A549 (cell line): ENCODE measurements around the gene TNFAIP6. TPM values are rescaled to one million over a fixed set of nuclear protein-coding genes. Genes with fewer than 3 reads are reported as not detected.

Experiments used
- ATAC-seq, 2 experiments: fragments of 200-7000 bp in 1 of 2; fragments of >200 bp in 1 of 2; cut with Nextera tagmentation in 1 of 2; cut with Tn5 transposase in 1 of 2; 3 replicates each; pipeline versions ENCODE4 v1.8.0 to v1.9.1; 2018 to 2020; ENCODE audit warnings: mild to moderate bottlenecking in 1 of 2, moderate library complexity in 1 of 2
- CTCF ChIA-PET: fragments of 300-600 bp; sonication (Branson Sonifier 250); formaldehyde crosslinking; extraction: SDS; loops from one replicate; lab custom pipeline; 2021; ENCODE audit warnings: antibody characterized with exemption, inconsistent platforms; lab: Yijun Ruan, JAX
- POLR2A ChIA-PET: fragments of 350-600 bp; formaldehyde crosslinking; extraction: SDS; loops from one replicate; lab custom pipeline; 2021; ENCODE audit warnings: antibody characterized with exemption, inconsistent platforms; lab: Yijun Ruan, JAX
- DNase-seq, 2 experiments: peaks; one replicate each; pipeline versions ENCODE4 v3.0.0 to v3.0.0-alpha.2; 2011 to 2016; ENCODE audit warnings: low read depth in 1 of 2, low spot score in 1 of 2
- FAIRE-seq: peaks from 2 replicates; lab custom pipeline; 2011; peaks lifted over from hg19 to GRCh38; lab: Jason Lieb, UNC
- H3K27ac ChIP-seq, 2 experiments: fragments of >200 bp; sonication (Bioruptor Twin); formaldehyde crosslinking; 3 replicates each; pipeline ENCODE4 v1.5.1; 2016 to 2017
- H3K4me1 ChIP-seq: fragments of >200 bp; sonication (Bioruptor Twin); formaldehyde crosslinking; 3 replicates; pipeline ENCODE4 v1.6.1; 2016
- H3K4me2 ChIP-seq: fragments of >200 bp; sonication (Bioruptor Twin); formaldehyde crosslinking; 3 replicates; pipeline ENCODE4 v1.6.1; 2016
- H3K4me3 ChIP-seq: fragments of >200 bp; sonication (Bioruptor Twin); formaldehyde crosslinking; 3 replicates; pipeline ENCODE4 v1.5.1; 2016
- H3K9me3 ChIP-seq: fragments of >200 bp; sonication (Bioruptor Twin); formaldehyde crosslinking; 3 replicates; pipeline ENCODE4 v1.6.1; 2016
- CBX8 ChIP-seq: fragments of 200-600 bp; sonication (generic); IDR thresholded peaks from 2 replicates; pipeline ENCODE4 v1.6.1; 2016
- CEBPB ChIP-seq, 2 experiments: fragments of >200 bp in 1 of 2; sonication (Bioruptor Twin) in 1 of 2; formaldehyde crosslinking in 1 of 2; IDR thresholded peaks; 2 replicates each; pipeline ENCODE4 v1.6.1; 2012 to 2016
- EHMT2 ChIP-seq: fragments of 200-600 bp; sonication (generic); IDR thresholded peaks from 2 replicates; pipeline ENCODE4 v1.6.1; 2016; ENCODE audit warnings: antibody characterized with exemption, low read depth, mild to moderate bottlenecking, moderate library complexity
- HDAC2 ChIP-seq: fragments of 200-600 bp; sonication (generic); IDR thresholded peaks from 2 replicates; pipeline ENCODE4 v1.6.1; 2016
- HEYL ChIP-seq: fragments of 250-450 bp; sonication (Bioruptor Pico); IDR thresholded peaks from 2 replicates; pipeline ENCODE4 v1.8.0; 2021; ENCODE audit warnings: mild to moderate bottlenecking, moderate library complexity
- HOXB5 ChIP-seq: fragments of 250-450 bp; sonication (Bioruptor Pico); IDR thresholded peaks from 2 replicates; pipeline ENCODE4 v1.5.0; 2020; ENCODE audit warnings: mild to moderate bottlenecking, moderate library complexity
- JUNB ChIP-seq: fragments of >200 bp; sonication (Bioruptor Twin); formaldehyde crosslinking; IDR thresholded peaks from 2 replicates; pipeline ENCODE4 v1.6.1; 2016
- MAFK ChIP-seq: fragments of 450-650 bp; IDR thresholded peaks from 2 replicates; pipeline ENCODE4 v1.6.1; 2014; ENCODE audit not compliant: partially characterized antibody
- MAZ ChIP-seq: fragments of 150-350 bp; IDR thresholded peaks from 2 replicates; pipeline ENCODE4 v1.6.1; 2014; ENCODE audit warnings: antibody characterized with exemption, low read depth, low read length, borderline replicate concordance
- NFE2L2 ChIP-seq: fragments of 150-350 bp; conservative IDR thresholded peaks from 2 replicates; pipeline ENCODE4 v1.6.1; 2014; ENCODE audit warnings: low read length
- NR3C1 ChIP-seq: fragments of >200 bp; sonication (Bioruptor Twin); formaldehyde crosslinking; IDR thresholded peaks from 3 replicates; pipeline ENCODE4 v1.6.1; 2017
- POLR2A ChIP-seq: IDR thresholded peaks from 2 replicates; pipeline ENCODE4 v1.6.1; 2012; ENCODE audit warnings: mild to moderate bottlenecking, low read length
- SMC3 ChIP-seq: fragments of >200 bp; sonication (Bioruptor Twin); formaldehyde crosslinking; IDR thresholded peaks from 3 replicates; pipeline ENCODE4 v1.6.1; 2018; ENCODE audit warnings: inconsistent platforms
- ZC3H11A ChIP-seq: fragments of 450-650 bp; IDR thresholded peaks from 2 replicates; pipeline ENCODE4 v1.6.1; 2014; ENCODE audit warnings: antibody characterized with exemption, mild to moderate bottlenecking
- ZFP36 ChIP-seq: fragments of 450-650 bp; IDR thresholded peaks from 2 replicates; pipeline ENCODE4 v1.6.1; 2014; ENCODE audit warnings: borderline replicate concordance; ENCODE audit not compliant: partially characterized antibody
- ZSCAN20 ChIP-seq: fragments of 250-450 bp; sonication (Bioruptor Pico); IDR thresholded peaks from 2 replicates; pipeline ENCODE4 v1.8.0; 2022; ENCODE audit warnings: mild to moderate bottlenecking, moderate library complexity
- WGBS: methylation state at CpG from one replicate; pipeline ENCODE4 v1.1.6; 2017; ENCODE audit errors: missing lambda C conversion rate; 5-methylcytosine and 5-hydroxymethylcytosine counted together
- polyA plus RNA-seq, 4 experiments: library from polyadenylated mRNA; depleted of rRNA in 3 of 4; stranded (reverse); fragments of >200 nt; fragmentation: RNase III in 1 of 4; extraction: RNeasy Plus Mini Kit Qiagen cat#74134 plus additional on column Dnase treatment in 1 of 4; gene quantifications; 2 replicates in 3 of 4; 3 replicates in 1 of 4; pipeline ENCODE4 v1.2.3, GENCODE V29; 2011 to 2017
- TF ChIP-seq, protein P1 (sequence below): fragments of >200 bp; sonication (Bioruptor Twin); formaldehyde crosslinking; IDR thresholded peaks from 3 replicates; pipeline ENCODE4 v1.5.1; 2016
- TF ChIP-seq, protein P2 (sequence below): fragments of 200-600 bp; sonication (generic); IDR thresholded peaks from 2 replicates; pipeline ENCODE4 v1.6.1; 2016; ENCODE audit warnings: antibody characterized with exemption, mild to moderate bottlenecking, moderate library complexity
- TF ChIP-seq, protein P3 (sequence below): fragments of 250-450 bp; sonication (Bioruptor Pico); IDR thresholded peaks from 2 replicates; pipeline ENCODE4 v1.5.0; 2021; ENCODE audit warnings: mild to moderate bottlenecking, moderate library complexity, borderline replicate concordance
- TF ChIP-seq, protein P4 (sequence below): fragments of 150-350 bp; IDR thresholded peaks from 2 replicates; pipeline ENCODE4 v1.6.1; 2014; ENCODE audit warnings: low read depth, mild to moderate bottlenecking, low read length
- TF ChIP-seq, protein P5 (sequence below): IDR thresholded peaks from 2 replicates; pipeline ENCODE4 v1.6.1; 2012; ENCODE audit warnings: low read depth, borderline replicate concordance

Gene TNFAIP6
- polyA plus RNA-seq, 2 of the 4 experiments (the other 2 are of a cell fraction): 3.3 to 4.5 TPM

DNA sequence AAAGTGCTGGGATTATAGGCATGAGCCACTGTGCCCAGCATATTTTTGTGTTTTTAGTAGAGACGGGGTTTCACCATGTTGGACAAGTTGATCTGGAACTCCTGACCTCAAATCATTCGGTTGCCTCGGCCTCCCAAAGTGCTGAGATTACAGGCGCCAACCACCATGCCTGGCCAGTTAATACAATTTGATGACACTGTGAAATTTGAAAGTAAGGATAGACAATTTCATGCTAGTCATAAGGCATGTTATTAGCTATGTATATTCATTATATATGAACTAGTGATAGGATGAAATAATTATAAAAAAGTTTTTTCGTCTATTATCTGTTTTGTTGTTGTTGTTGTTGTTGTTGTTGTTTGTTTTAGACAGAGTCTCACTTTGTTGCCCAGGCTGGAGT, 43.8 kb downstream of the TNFAIP6 start:
- TF ChIP-seq JUNB: no peak
- TF ChIP-seq ZC3H11A: no peak
- TF ChIP-seq, protein P1, sequence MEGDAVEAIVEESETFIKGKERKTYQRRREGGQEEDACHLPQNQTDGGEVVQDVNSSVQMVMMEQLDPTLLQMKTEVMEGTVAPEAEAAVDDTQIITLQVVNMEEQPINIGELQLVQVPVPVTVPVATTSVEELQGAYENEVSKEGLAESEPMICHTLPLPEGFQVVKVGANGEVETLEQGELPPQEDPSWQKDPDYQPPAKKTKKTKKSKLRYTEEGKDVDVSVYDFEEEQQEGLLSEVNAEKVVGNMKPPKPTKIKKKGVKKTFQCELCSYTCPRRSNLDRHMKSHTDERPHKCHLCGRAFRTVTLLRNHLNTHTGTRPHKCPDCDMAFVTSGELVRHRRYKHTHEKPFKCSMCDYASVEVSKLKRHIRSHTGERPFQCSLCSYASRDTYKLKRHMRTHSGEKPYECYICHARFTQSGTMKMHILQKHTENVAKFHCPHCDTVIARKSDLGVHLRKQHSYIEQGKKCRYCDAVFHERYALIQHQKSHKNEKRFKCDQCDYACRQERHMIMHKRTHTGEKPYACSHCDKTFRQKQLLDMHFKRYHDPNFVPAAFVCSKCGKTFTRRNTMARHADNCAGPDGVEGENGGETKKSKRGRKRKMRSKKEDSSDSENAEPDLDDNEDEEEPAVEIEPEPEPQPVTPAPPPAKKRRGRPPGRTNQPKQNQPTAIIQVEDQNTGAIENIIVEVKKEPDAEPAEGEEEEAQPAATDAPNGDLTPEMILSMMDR: no peak
- no peak for TF ChIP-seq ZFP36
- TF ChIP-seq, protein P2, sequence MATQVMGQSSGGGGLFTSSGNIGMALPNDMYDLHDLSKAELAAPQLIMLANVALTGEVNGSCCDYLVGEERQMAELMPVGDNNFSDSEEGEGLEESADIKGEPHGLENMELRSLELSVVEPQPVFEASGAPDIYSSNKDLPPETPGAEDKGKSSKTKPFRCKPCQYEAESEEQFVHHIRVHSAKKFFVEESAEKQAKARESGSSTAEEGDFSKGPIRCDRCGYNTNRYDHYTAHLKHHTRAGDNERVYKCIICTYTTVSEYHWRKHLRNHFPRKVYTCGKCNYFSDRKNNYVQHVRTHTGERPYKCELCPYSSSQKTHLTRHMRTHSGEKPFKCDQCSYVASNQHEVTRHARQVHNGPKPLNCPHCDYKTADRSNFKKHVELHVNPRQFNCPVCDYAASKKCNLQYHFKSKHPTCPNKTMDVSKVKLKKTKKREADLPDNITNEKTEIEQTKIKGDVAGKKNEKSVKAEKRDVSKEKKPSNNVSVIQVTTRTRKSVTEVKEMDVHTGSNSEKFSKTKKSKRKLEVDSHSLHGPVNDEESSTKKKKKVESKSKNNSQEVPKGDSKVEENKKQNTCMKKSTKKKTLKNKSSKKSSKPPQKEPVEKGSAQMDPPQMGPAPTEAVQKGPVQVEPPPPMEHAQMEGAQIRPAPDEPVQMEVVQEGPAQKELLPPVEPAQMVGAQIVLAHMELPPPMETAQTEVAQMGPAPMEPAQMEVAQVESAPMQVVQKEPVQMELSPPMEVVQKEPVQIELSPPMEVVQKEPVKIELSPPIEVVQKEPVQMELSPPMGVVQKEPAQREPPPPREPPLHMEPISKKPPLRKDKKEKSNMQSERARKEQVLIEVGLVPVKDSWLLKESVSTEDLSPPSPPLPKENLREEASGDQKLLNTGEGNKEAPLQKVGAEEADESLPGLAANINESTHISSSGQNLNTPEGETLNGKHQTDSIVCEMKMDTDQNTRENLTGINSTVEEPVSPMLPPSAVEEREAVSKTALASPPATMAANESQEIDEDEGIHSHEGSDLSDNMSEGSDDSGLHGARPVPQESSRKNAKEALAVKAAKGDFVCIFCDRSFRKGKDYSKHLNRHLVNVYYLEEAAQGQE: no peak
- no peak for TF ChIP-seq NR3C1
- peak; percentile 20 for TF ChIP-seq MAFK
- FAIRE-seq: no peak
- ChIA-PET CTCF (no interaction called here), POLR2A (no interaction called here)
- Histone ChIP-seq H3K4me3 (no peak overlapping the region), H3K4me1 (no peaks in the 10 kb centered on the region), H3K4me2 (no peak overlapping the region), H3K27ac (no peak overlapping the region), H3K9me3 (no peaks in the 10 kb centered on the region)
- ATAC-seq: no peak
- 91% methylated on average over 5 of the region's 5 CpGs for WGBS
- no peak for DNase-seq

DNA sequence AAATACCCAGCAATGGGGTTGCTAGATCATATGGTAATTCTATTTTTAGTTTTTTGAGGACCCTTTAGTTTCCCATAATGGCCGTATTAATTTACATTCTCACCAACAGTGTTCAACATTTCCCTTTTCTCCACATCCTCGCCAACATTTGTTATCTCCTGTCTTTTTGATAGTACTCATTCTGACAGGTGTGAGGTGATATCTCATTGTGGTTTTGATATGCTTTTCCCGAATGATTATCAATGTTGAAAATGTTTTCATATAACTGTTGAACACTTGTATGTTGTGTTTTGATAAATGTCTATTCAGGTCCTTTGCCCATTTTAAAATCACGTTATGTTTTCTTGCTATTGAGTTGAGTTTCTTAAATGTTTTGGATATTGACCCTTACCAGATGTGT, 46.5 kb downstream of the TNFAIP6 start:
- H3K27ac ChIP-seq: no peak overlapping the region
- no peak overlapping the region for H3K4me2 ChIP-seq
- 60% methylated on average over 4 of the region's 4 CpGs for WGBS
- no peak for ATAC-seq
- CTCF ChIA-PET: interaction anchor here (0.7 kb wide), 1 partner anchor 1011 kb away, joined by 3 read pairs; no protein-coding TSS in a partner anchor
- no peak for DNase-seq
- POLR2A ChIA-PET: no interaction called here
- H3K9me3 ChIP-seq: no peaks in the 10 kb centered on the region
- no peak for FAIRE-seq
- H3K4me3 ChIP-seq: no peak overlapping the region
- H3K4me1 ChIP-seq: no peaks in the 10 kb centered on the region
- TF ChIP-seq POLR2A (no peak), ZSCAN20 (CRISPR knock-in tag) (no peak), NFE2L2 (no peak), SMC3 (no peak), MAZ (no peak), HOXB5 (CRISPR knock-in tag) (no peak), EHMT2 (no peak), CEBPB (IDR thresholded peaks at IDR 0.05) (no peak), JUNB (no peak), HDAC2 (no peak), CBX8 (no peak), HEYL (no peak)
- TF ChIP-seq, protein P3, sequence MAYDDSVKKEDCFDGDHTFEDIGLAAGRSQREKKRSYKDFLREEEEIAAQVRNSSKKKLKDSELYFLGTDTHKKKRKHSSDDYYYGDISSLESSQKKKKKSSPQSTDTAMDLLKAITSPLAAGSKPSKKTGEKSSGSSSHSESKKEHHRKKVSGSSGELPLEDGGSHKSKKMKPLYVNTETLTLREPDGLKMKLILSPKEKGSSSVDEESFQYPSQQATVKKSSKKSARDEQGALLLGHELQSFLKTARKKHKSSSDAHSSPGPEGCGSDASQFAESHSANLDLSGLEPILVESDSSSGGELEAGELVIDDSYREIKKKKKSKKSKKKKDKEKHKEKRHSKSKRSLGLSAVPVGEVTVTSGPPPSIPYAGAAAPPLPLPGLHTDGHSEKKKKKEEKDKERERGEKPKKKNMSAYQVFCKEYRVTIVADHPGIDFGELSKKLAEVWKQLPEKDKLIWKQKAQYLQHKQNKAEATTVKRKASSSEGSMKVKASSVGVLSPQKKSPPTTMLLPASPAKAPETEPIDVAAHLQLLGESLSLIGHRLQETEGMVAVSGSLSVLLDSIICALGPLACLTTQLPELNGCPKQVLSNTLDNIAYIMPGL: no peak
- TF ChIP-seq, protein P4, sequence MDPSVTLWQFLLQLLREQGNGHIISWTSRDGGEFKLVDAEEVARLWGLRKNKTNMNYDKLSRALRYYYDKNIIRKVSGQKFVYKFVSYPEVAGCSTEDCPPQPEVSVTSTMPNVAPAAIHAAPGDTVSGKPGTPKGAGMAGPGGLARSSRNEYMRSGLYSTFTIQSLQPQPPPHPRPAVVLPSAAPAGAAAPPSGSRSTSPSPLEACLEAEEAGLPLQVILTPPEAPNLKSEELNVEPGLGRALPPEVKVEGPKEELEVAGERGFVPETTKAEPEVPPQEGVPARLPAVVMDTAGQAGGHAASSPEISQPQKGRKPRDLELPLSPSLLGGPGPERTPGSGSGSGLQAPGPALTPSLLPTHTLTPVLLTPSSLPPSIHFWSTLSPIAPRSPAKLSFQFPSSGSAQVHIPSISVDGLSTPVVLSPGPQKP: no peak
- TF ChIP-seq, protein P5, sequence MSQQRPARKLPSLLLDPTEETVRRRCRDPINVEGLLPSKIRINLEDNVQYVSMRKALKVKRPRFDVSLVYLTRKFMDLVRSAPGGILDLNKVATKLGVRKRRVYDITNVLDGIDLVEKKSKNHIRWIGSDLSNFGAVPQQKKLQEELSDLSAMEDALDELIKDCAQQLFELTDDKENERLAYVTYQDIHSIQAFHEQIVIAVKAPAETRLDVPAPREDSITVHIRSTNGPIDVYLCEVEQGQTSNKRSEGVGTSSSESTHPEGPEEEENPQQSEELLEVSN: no peak
- TF ChIP-seq, all 56 proteins: peak for 0
